Nephron progenitor cell (in vitro differentiated cells): ENCODE results near the gene SETX.

ENCODE experiments used
- DNase-seq: peaks from one replicate; pipeline ENCODE4 v3.0.0; 2021
- H3K27ac Mint-ChIP-seq: 2 replicates; pipeline ENCODE4 v1.8.0; 2021; ENCODE audit warnings: mild to moderate bottlenecking, moderate library complexity, mixed read lengths
- H3K27me3 Mint-ChIP-seq: 2 replicates; pipeline ENCODE4 v1.8.0; 2021; ENCODE audit warnings: mild to moderate bottlenecking, low read depth, mixed read lengths; ENCODE audit not compliant: poor library complexity
- H3K36me3 Mint-ChIP-seq: 2 replicates; pipeline ENCODE4 v1.8.0; 2021; ENCODE audit warnings: low read depth, mixed read lengths
- H3K4me1 Mint-ChIP-seq: 2 replicates; pipeline ENCODE4 v1.8.0; 2021; ENCODE audit warnings: mixed read lengths
- H3K4me3 Mint-ChIP-seq: 2 replicates; pipeline ENCODE4 v1.8.0; 2021; ENCODE audit warnings: mild to moderate bottlenecking, moderate library complexity, mixed read lengths
- H3K9me3 Mint-ChIP-seq: 2 replicates; pipeline ENCODE4 v1.8.0; 2021; ENCODE audit warnings: mild to moderate bottlenecking, moderate library complexity, mixed read lengths
- CTCF ChIP-seq: fragments of 200-600 bp; sonication (generic); IDR thresholded peaks from 2 replicates; pipeline ENCODE4 v1.5.0; 2021; ENCODE audit warnings: antibody characterized with exemption

Gene SETX

DNA sequence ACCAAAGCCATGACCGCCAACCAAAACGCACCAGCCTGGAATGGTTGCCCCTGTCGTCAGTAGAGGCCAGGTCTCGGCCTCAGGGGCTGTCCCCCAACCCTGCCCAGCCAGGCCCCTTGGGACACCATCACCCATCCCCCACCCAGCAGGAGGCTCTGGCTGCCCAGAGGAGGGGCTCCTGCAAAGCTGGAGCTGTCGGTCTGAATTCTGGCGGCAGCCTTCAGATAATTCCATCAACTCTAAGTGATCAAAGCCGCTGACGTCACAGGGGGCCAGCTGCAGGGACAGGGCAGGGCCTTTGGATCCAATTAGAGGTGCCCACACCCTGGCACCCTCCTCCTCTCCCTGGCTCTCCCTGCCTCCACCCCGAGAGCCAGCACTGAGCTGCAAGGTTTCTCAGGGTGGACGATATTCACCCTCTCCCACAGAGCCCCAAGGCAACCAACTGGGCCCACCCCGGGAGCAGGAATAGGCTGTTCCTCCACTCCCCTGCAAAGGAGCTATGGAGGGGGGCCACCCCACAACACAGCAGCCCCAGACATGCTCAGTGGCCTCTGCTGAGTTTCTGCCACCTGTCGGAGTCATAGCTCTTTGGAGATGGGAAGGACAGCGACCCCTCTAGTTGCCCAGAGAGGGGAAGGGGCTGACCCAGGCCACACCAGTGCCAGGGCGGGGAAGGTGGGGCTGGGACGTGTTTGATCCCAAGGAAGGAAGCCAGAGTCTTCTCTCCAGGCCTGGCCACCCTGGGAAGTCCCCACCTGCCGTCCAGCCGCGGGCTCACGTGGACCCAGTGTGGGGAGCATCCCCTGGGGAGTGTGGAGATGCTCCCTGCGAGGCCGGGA is 114.6 kb downstream of the SETX start:
- Mint-ChIP-seq H3K27me3 (peaks cover 42% of the 10 kb centered on the region), H3K9me3 (no peaks in the 10 kb centered on the region), H3K36me3 (no peaks in the 10 kb centered on the region), H3K4me3 (no peak overlapping the region), H3K4me1 (peaks cover 52% of the 10 kb centered on the region), H3K27ac (no peak overlapping the region)
- TF ChIP-seq CTCF, result no peak
- DNase-seq, result peak; percentile 49

GRCh38 chr9:132239518-132239917 is 115.3 kb downstream of the SETX start:
- H3K9me3 Mint-ChIP-seq, result no peaks in the 10 kb centered on the region
- H3K27ac Mint-ChIP-seq, result no peak overlapping the region
- H3K36me3 Mint-ChIP-seq, result no peaks in the 10 kb centered on the region
- H3K27me3 Mint-ChIP-seq, result peaks cover 41% of the 10 kb centered on the region
- no peak overlapping the region for H3K4me3 Mint-ChIP-seq
- peaks cover 45% of the 10 kb centered on the region for H3K4me1 Mint-ChIP-seq
- DNase-seq, result no peak
- TF ChIP-seq CTCF, result no peak

GRCh38 chr9:132238992-132239391 is 115.8 kb downstream of the SETX start:
- Mint-ChIP-seq H3K36me3 (no peaks in the 10 kb centered on the region), H3K27ac (no peak overlapping the region), H3K4me3 (no peak overlapping the region), H3K9me3 (no peaks in the 10 kb centered on the region), H3K27me3 (peaks cover 36% of the 10 kb centered on the region), H3K4me1 (peaks cover 40% of the 10 kb centered on the region)
- TF ChIP-seq CTCF, result no peak
- DNase-seq, result no peak

DNA sequence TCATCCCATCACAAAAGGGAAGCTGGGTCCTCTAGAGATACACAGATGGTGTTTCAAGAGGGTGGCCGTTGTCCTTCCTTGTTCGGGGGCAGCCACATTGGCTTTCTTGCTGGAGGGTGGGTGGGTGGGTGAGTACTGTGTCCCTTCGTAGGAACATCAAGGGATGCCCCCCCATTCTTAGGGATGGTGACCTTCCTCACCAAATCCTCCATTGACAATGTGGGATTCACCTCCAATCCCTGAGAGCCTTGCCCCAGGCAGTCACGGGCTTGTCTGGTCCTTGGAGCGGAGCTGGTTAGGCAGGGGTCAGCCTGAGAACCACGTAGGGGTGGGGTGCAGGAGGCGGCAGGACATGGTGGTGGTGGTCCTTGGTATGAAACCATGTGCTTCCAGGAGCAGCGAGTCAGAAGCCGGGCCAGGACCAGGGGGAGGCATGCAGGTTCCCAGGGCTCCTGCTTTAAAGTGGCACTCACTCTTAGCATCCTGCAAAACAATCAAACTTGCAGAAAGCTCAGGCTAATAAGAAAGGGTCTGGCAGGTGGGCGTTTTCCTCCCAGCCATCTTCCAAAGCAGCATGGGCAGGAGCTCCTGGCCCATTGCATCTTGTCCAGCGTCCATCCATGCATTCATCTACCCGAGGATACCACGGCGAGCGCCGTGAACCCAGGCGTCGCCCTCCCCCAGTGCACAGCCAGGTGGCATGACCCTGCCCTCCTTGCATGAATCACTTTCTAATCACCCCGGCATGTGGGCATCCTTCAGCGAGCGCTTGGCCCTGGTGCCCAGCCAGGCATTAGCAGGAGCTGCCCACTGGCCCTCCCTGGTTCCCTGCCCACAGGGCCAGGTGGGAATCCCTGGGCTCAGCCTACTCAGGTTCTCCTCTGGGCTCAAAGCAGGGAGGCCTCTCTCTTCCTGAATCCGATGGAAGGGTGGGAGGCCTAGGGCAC is 116.5 kb downstream of the SETX start:
- H3K4me1 Mint-ChIP-seq, result peaks cover 33% of the 10 kb centered on the region
- H3K4me3 Mint-ChIP-seq, result no peak overlapping the region
- H3K27ac Mint-ChIP-seq, result no peak overlapping the region
- H3K36me3 Mint-ChIP-seq, result no peaks in the 10 kb centered on the region
- TF ChIP-seq CTCF, result no peak
- H3K9me3 Mint-ChIP-seq, result no peaks in the 10 kb centered on the region
- no peak for DNase-seq
- H3K27me3 Mint-ChIP-seq, result peaks cover 29% of the 10 kb centered on the region

DNA sequence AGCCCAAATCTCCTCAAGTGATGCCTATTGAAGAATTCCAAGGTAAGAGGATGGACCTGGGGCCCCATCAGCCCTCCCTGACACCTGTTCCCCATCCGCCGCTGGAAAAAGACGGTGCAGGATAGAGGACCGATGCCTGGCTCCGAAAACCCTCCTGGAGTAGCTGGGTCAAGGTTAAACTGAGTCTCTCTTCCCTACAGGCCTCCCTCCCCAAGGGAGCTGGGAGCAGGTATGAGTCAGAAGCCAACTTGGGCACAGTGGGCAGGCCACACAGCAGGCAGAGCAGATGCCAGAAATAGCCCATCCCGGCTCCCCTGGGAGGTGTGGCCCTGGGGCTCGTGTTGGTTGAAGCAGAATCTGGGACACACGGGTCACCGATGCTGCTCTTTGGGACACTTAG is 117.3 kb downstream of the SETX start:
- Mint-ChIP-seq H3K4me1 (peaks cover 25% of the 10 kb centered on the region), H3K36me3 (no peaks in the 10 kb centered on the region), H3K27me3 (peaks cover 23% of the 10 kb centered on the region), H3K27ac (no peak overlapping the region), H3K9me3 (no peaks in the 10 kb centered on the region), H3K4me3 (no peak overlapping the region)
- DNase-seq, result no peak
- no peak for TF ChIP-seq CTCF
